GM12872 (cell line): ENCODE data around the gene TNFSF18.

ENCODE experiments used
- TF ChIP-seq, protein P1 (sequence below): IDR thresholded peaks from 3 replicates; pipeline ENCODE4 v1.5.1; 2011; ENCODE audit warnings: low read depth, mild to moderate bottlenecking, low read length, moderate library complexity; ENCODE audit not compliant: insufficient read depth

The TNFSF18 gene

GRCh38 chr1:173050865-173051264, at the start of gene TNFSF18:
Gene TNFSF18 (minus strand): TSS chr1:173050941. CDS start chr1:173050896, 45 bp downstream.
- TF ChIP-seq, protein P1, sequence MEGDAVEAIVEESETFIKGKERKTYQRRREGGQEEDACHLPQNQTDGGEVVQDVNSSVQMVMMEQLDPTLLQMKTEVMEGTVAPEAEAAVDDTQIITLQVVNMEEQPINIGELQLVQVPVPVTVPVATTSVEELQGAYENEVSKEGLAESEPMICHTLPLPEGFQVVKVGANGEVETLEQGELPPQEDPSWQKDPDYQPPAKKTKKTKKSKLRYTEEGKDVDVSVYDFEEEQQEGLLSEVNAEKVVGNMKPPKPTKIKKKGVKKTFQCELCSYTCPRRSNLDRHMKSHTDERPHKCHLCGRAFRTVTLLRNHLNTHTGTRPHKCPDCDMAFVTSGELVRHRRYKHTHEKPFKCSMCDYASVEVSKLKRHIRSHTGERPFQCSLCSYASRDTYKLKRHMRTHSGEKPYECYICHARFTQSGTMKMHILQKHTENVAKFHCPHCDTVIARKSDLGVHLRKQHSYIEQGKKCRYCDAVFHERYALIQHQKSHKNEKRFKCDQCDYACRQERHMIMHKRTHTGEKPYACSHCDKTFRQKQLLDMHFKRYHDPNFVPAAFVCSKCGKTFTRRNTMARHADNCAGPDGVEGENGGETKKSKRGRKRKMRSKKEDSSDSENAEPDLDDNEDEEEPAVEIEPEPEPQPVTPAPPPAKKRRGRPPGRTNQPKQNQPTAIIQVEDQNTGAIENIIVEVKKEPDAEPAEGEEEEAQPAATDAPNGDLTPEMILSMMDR, result no peak

DNA sequence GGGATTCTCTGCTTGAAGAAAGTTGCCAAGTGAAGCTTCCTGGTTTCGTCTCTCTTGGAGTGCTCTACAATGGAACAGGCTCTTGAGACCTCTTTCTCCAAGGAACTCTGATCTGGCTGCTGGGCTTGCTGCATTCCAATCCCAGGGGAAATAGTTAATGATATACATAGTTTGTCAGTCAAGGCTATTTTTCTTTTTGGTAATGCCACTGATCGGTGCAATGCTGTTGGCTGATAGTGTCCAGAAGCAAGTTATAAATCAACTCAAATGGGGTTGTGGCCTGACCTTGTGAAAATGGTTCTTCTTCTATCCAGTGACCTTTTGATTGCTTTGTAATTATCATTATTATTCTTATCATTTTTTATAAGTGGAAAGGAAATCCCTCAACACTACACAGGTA, 48.4 kb upstream of the TNFSF18 start:
- TF ChIP-seq, protein P1, result no peak

- TF ChIP-seq, protein P1, result no peak
Observed at GRCh38 chr1:173098117-173098516, 47.4 kb upstream of the TNFSF18 start.

DNA sequence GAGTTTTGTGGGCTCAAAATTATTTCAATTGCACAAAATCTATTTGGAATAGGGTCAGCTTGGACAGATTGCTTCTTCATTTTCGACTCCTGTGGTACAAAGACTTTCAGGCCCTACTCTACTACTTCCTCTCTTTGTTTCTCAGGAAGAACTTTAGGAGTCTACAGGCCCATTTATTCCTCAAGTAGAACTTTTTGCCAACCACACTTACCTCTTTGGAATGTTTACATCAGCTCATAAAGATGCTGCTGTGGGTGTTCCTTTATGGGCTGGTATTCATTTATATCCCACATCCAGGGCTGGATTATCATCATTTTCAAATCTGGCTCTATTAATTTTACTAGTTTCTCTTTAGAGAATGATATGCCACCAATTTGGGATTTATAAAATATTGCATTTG, 46.3 kb upstream of the TNFSF18 start:
- TF ChIP-seq, protein P1, result no peak

DNA sequence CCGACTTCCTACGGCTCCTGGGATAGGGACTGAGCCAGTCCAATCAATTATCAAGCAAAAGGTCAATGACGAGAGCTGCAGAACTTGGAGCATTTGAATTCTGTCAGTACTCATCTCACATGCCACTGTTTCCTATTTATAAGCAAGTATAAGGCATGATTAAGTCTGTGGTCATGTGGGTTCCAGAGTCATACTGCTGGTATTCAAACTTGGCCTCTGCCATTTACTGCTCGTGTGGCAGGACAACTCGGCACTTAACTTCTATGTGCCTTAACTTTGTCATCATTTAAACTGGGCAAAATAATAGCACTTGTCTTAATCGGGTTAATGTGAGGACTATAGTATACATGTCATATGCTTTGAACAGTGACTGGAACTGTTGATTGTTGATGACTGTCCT, 44.9 kb upstream of the TNFSF18 start:
- TF ChIP-seq, protein P1, result no peak

DNA sequence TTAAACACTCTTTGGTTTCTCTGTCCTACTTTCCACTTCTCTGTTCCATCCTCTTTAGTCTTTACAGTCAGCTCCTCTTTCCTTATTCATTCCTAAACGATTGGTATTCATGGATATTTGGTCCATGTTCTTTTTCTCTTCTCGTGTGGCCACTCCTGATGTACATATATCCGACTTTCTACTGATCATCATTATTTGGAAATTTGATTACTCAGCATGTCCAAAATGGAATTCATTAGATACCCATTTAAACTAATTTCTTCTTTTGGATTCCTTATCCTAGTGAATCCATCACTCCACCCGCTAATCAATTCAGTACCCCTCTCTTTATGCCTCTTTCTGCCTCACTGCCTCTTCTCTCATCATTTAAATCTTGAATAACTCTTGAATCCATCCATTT, 43.8 kb upstream of the TNFSF18 start:
- TF ChIP-seq, protein P1, result no peak

DNA sequence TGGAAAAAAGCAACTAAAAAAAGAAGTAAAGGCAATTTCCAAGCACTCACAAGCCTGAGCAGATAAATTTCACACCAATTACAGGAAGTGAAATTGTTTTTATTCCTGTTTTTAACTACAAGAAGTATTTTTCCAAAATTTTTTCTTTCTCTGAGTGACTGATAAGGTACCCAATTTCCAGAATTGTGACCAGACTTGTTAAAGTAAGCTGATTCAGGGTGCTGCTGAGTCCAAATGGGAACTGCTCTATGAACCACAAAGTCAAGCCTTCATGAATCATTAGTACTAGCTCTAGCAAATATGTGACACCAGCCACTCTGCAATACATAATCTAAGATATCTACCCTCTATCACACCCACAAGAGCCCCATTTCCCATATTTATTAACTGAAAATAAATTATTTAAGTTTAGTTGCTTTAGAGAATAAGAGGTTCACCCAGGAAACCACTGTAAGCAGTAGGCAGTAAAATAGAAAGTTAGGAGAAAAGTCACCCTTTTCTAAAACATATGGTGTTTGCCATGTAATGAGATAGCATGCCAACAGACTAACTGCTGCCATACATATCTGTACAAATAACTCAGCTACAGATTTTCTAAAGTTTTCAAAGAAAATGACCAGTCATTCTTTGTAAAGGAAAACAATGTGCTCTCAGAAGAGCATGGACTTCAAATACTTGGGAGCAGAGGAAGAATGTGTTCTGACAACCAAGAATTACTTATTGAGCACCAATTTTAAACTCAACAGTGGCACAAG, 43.1 kb upstream of the TNFSF18 start:
- TF ChIP-seq, protein P1, result no peak
